DOHH2 (cell line): ENCODE data around the gene SPRING1.

ENCODE experiments used
- H3F3A ChIP-seq: fragments of 200-600 bp; sonication (generic), shearing (Covaris generic); 2 replicates; pipeline ENCODE4 v1.6.0; 2016; ENCODE audit warnings: antibody characterized with exemption, mild to moderate bottlenecking; ENCODE audit not compliant: control insufficient read depth, insufficient read depth
- H3K27ac ChIP-seq: fragments of 200-600 bp; sonication (generic); 2 replicates; pipeline ENCODE4 v1.5.1; 2014; ENCODE audit warnings: low read depth, mild to moderate bottlenecking, low read length, moderate library complexity
- H3K27me3 ChIP-seq: fragments of 200-600 bp; sonication (generic); 2 replicates; pipeline ENCODE4 v1.6.1; 2014; ENCODE audit warnings: mild to moderate bottlenecking, low read length, mixed read lengths; ENCODE audit not compliant: control insufficient read depth
- H3K36me3 ChIP-seq: fragments of 200-600 bp; sonication (generic); 2 replicates; pipeline ENCODE4 v1.6.1; 2014; ENCODE audit warnings: mild to moderate bottlenecking, low read length, moderate library complexity, mixed read lengths; ENCODE audit not compliant: control insufficient read depth
- H3K4me1 ChIP-seq: fragments of 200-600 bp; sonication (generic); 2 replicates; pipeline ENCODE4 v1.6.1; 2014; ENCODE audit warnings: mild to moderate bottlenecking, low read length, mixed read lengths; ENCODE audit not compliant: control insufficient read depth
- H3K4me2 ChIP-seq: fragments of 200-600 bp; sonication (generic); 2 replicates; pipeline ENCODE4 v1.6.0; 2014; ENCODE audit warnings: mild to moderate bottlenecking, low read length, moderate library complexity
- H3K4me3 ChIP-seq: fragments of 200-600 bp; sonication (generic); 2 replicates; pipeline ENCODE4 v1.5.1; 2014; ENCODE audit warnings: mild to moderate bottlenecking, low read length, mixed read lengths
- H3K79me2 ChIP-seq: fragments of 200-600 bp; sonication (generic); 2 replicates; pipeline ENCODE4 v1.6.1; 2014; ENCODE audit warnings: mild to moderate bottlenecking, low read length, mixed read lengths; ENCODE audit not compliant: control insufficient read depth
- H3K9me2 ChIP-seq: fragments of 200-600 bp; sonication (generic); replicated peaks from 2 replicates; pipeline ENCODE4 v1.6.1; 2014; ENCODE audit warnings: mild to moderate bottlenecking, low read length, mixed read lengths; ENCODE audit not compliant: control insufficient read depth
- H3K9me3 ChIP-seq: fragments of 200-600 bp; sonication (generic); 2 replicates; pipeline ENCODE4 v1.6.1; 2014; ENCODE audit warnings: antibody characterized with exemption, low read length, mixed read lengths; ENCODE audit not compliant: control insufficient read depth, insufficient read depth
- H4K20me1 ChIP-seq: fragments of 200-600 bp; sonication (generic); 2 replicates; pipeline ENCODE4 v1.6.0; 2014; ENCODE audit warnings: low read depth, mild to moderate bottlenecking, antibody characterized with exemption, low read length, moderate library complexity; ENCODE audit not compliant: control insufficient read depth, insufficient read depth
- EZH2phosphoT487 ChIP-seq: fragments of 200-600 bp; sonication (generic); IDR thresholded peaks from 2 replicates; pipeline ENCODE4 v1.6.1; 2017; ENCODE audit warnings: borderline replicate concordance, mild to moderate bottlenecking, antibody characterized with exemption, low read length, moderate library complexity, mixed read lengths
- TF ChIP-seq, protein P1 (sequence below): fragments of 200-600 bp; sonication (generic); IDR thresholded peaks from one replicate; pipeline ENCODE4 v1.5.1; 2014; ENCODE audit warnings: antibody characterized with exemption, mild to moderate bottlenecking, low read depth, low read length; ENCODE audit not compliant: poor library complexity, severe bottlenecking

SPRING1 gene

DNA sequence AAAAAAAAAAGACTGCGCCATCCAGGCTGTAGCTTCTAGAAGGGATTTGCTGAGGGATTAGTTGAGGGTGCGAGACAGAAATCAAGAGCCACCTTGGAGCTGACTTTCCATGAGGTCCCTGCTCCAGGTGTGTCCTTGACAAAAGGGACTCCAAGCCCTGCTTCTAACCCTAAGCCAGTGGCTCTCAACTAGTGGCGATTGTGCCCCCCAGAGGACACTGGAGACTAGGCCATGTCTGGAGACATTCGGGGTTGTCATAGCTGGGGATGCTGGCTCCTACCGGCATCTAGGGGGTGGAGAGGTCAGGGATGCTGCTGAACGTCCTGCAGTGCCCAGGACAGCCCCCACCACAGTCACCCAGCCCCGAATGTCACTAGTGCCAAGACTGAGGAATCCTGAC lies 40.6 kb downstream of the SPRING1 start:
- no peak overlapping the region for H3K4me2 ChIP-seq
- peaks cover 42% of the 10 kb centered on the region for H3K4me1 ChIP-seq
- H3F3A ChIP-seq: no peaks in the 10 kb centered on the region
- H4K20me1 ChIP-seq: no peaks in the 10 kb centered on the region
- H3K27ac ChIP-seq: no peak overlapping the region
- H3K79me2 ChIP-seq: no peaks in the 10 kb centered on the region
- no peak for TF ChIP-seq EZH2phosphoT487
- TF ChIP-seq, protein P1, sequence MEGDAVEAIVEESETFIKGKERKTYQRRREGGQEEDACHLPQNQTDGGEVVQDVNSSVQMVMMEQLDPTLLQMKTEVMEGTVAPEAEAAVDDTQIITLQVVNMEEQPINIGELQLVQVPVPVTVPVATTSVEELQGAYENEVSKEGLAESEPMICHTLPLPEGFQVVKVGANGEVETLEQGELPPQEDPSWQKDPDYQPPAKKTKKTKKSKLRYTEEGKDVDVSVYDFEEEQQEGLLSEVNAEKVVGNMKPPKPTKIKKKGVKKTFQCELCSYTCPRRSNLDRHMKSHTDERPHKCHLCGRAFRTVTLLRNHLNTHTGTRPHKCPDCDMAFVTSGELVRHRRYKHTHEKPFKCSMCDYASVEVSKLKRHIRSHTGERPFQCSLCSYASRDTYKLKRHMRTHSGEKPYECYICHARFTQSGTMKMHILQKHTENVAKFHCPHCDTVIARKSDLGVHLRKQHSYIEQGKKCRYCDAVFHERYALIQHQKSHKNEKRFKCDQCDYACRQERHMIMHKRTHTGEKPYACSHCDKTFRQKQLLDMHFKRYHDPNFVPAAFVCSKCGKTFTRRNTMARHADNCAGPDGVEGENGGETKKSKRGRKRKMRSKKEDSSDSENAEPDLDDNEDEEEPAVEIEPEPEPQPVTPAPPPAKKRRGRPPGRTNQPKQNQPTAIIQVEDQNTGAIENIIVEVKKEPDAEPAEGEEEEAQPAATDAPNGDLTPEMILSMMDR: peak; percentile 50
- no peaks in the 10 kb centered on the region for H3K9me2 ChIP-seq
- no peaks in the 10 kb centered on the region for H3K36me3 ChIP-seq
- no peak overlapping the region for H3K4me3 ChIP-seq
- H3K9me3 ChIP-seq: no peaks in the 10 kb centered on the region
- peaks cover 38% of the 10 kb centered on the region for H3K27me3 ChIP-seq

DNA sequence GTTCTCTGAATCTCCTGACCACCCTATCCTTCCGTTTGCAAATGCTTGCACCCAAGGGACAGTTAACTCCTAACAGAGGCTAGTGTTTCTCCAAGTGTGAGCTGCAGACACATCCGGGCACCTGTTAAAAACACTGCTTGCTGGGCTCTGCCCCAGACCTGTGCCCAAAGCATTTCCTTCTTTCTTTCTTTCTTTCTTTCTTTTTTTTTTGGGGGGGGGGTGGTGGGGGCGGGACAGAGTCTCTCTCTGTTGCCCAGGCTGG lies 42.5 kb downstream of the SPRING1 start:
- no peaks in the 10 kb centered on the region for H3K36me3 ChIP-seq
- H4K20me1 ChIP-seq: no peaks in the 10 kb centered on the region
- no peaks in the 10 kb centered on the region for H3K9me3 ChIP-seq
- H3K4me2 ChIP-seq: peak overlapping the region; percentile 49
- H3F3A ChIP-seq: no peaks in the 10 kb centered on the region
- H3K4me1 ChIP-seq: peaks cover 42% of the 10 kb centered on the region
- no peak for TF ChIP-seq EZH2phosphoT487
- TF ChIP-seq, protein P1: no peak
- peak overlapping the region; percentile 16 for H3K4me3 ChIP-seq
- peaks cover 41% of the 10 kb centered on the region for H3K27me3 ChIP-seq
- no peaks in the 10 kb centered on the region for H3K9me2 ChIP-seq
- H3K79me2 ChIP-seq: no peaks in the 10 kb centered on the region
- H3K27ac ChIP-seq: no peak overlapping the region

DNA sequence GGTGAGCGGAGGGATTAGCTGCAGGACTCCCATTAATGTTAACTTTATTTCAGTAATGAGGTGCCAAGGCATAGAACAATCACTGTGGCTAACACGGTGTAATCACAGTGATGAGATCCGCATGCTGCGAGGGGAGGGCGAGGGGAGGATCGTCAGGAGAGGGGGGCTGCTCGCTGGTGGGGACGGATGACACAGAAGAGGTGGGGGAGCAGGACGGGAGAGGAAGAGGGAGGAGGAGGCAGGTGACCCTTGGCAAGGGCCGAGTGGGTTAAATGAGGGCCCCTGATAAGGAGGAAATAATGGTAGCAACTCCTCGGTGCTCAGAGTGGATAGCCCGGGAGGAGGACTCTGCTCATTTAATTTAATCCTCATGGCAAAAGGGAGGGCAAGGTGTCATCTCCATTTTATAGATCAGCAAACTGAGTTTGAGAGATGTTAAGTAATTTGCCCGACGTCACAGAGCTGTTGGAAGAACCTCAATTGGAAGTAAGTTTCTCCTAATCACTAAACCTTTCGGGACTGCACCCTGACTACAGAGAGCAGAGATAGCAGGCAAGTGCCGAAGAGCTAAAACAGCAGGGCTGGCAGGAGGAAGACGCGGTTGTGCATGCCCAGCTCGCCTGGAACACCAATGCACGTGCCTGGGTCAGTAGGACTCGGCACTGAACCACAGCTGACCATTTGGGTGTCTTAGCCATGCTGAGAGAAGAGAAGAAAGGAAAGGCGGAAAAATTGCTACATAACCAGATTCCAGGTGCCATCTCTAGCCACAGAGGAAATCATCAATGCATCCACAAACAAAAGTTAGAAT lies 43.0 kb downstream of the SPRING1 start:
- H4K20me1 ChIP-seq: no peaks in the 10 kb centered on the region

More for the DNA sequence above, 43.0 kb downstream of the SPRING1 start:
- Histone ChIP-seq H3K27me3 (peaks cover 45% of the 10 kb centered on the region), H3F3A (no peaks in the 10 kb centered on the region), H3K4me1 (peaks cover 42% of the 10 kb centered on the region), H3K79me2 (no peaks in the 10 kb centered on the region), H3K27ac (no peak overlapping the region), H3K9me2 (no peaks in the 10 kb centered on the region), H3K4me3 (peak overlapping the region; percentile 16), H3K4me2 (peak overlapping the region; percentile 49), H3K9me3 (no peaks in the 10 kb centered on the region), H3K36me3 (no peaks in the 10 kb centered on the region)
- TF ChIP-seq, protein P1: no peak
- TF ChIP-seq EZH2phosphoT487: no peak; the same call in 1 of the 2 replicates
